Activated T-cell treated with anti-CD3 and anti-CD28 coated beads, Interleukin-2, amount 50 U/mL, for 4 hours (primary cell): ENCODE data around the gene DLG2. TPM values are rescaled to one million over a fixed set of nuclear protein-coding genes. Genes with fewer than 3 reads are reported as not detected.

Experiments
- ATAC-seq, 2 donors: fragments of 200-7000 bp; cut with Tn5 transposase; one replicate each; pipeline ENCODE4 v1.10.0; 2021
- DNase-seq: peaks from one replicate; pipeline ENCODE4 v3.0.0-alpha.2; 2020
- H3K27me3 Mint-ChIP-seq: one replicate; pipeline ENCODE4 v1.8.0; 2021; ENCODE audit warnings: low read depth, mixed read lengths
- H3K36me3 Mint-ChIP-seq: one replicate; pipeline ENCODE4 v1.8.0; 2022; ENCODE audit warnings: mixed read lengths; ENCODE audit not compliant: insufficient read depth
- H3K4me1 Mint-ChIP-seq: one replicate; pipeline ENCODE4 v1.8.0; 2021; ENCODE audit warnings: low read depth, mixed read lengths
- H3K4me3 Mint-ChIP-seq: one replicate; pipeline ENCODE4 v1.8.0; 2021; ENCODE audit warnings: mild to moderate bottlenecking, moderate library complexity, mixed read lengths
- H3K9me3 Mint-ChIP-seq: one replicate; pipeline ENCODE4 v1.8.0; 2021; ENCODE audit warnings: mixed read lengths
- total RNA-seq, 3 donors: library from RNA; stranded (reverse); gene quantifications; one replicate each; pipeline ENCODE4 v1.2.1, GENCODE V29; 2021

The DLG2 gene
- total RNA-seq, 3 donors from 2014 or later, result 0.54 to 1.3 (median 0.58) TPM

- H3K9me3 Mint-ChIP-seq, result no peaks in the 10 kb centered on the region
- H3K36me3 Mint-ChIP-seq, result no peaks in the 10 kb centered on the region
- DNase-seq, result no peak
- no peaks in the 10 kb centered on the region for H3K4me1 Mint-ChIP-seq
- no peaks in the 10 kb centered on the region for H3K27me3 Mint-ChIP-seq
- ATAC-seq, result no peak
- no peak overlapping the region for H3K4me3 Mint-ChIP-seq
These were observed 1803.6 kb downstream of the DLG2 start for GRCh38 chr11:83823461-83824025.

- Mint-ChIP-seq H3K4me3 (no peak overlapping the region), H3K4me1 (no peaks in the 10 kb centered on the region), H3K36me3 (no peaks in the 10 kb centered on the region), H3K27me3 (peaks cover 2% of the 10 kb centered on the region), H3K9me3 (no peaks in the 10 kb centered on the region)
- no peak for ATAC-seq
- DNase-seq, result no peak
These were observed 1807.1 kb downstream of the DLG2 start for GRCh38 chr11:83819931-83820549.

DNA sequence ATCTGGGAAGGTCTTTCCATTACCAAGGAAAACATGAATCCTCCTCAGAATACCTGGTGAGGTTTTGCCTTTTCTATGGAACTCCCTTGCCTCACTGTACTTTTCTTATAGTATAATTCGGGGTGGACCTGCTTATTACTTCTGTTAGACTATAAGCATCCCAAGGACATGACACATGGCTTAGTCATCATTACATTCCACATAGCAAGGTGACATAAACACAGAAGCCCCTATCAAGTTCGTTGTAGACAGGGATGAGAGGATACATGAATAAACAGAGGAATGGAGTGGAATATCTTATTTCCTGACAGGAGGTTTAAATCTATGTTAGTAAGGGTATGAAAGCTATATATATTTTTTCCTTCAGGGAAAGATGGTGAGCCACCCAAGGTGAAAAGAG, 1808.8 kb downstream of the DLG2 start:
- ATAC-seq, result no peak
- Mint-ChIP-seq H3K4me3 (no peak overlapping the region), H3K36me3 (no peaks in the 10 kb centered on the region), H3K4me1 (no peaks in the 10 kb centered on the region), H3K9me3 (no peaks in the 10 kb centered on the region), H3K27me3 (peaks cover 2% of the 10 kb centered on the region)
- DNase-seq, result no peak

GRCh38 chr11:83816572-83817187, 1810.5 kb downstream of the DLG2 start:
- no peak for ATAC-seq
- H3K27me3 Mint-ChIP-seq, result peaks cover 2% of the 10 kb centered on the region
- H3K4me1 Mint-ChIP-seq, result no peaks in the 10 kb centered on the region
- DNase-seq, result no peak
- no peaks in the 10 kb centered on the region for H3K36me3 Mint-ChIP-seq
- H3K4me3 Mint-ChIP-seq, result no peak overlapping the region
- H3K9me3 Mint-ChIP-seq, result no peaks in the 10 kb centered on the region

DNA sequence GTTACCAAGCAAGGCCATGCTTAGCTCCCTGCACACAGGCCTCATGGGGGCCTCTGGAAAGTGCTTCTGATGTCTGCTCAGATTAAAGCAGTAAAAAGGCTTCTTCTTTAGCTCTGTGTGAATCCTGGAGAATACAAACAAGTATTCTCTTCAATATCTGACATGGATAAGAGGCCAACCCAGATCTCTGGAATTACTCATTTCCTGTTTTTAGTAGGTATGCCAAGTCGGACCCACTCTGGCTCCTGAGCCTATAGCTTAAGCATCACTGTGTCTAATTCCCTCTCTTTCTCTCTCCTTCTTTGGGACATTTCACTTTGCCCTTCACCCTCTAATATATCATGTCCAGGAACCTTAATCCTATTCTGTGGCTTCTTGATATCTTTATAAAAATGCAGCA, 1811.4 kb downstream of the DLG2 start:
- Mint-ChIP-seq H3K4me3 (no peak overlapping the region), H3K4me1 (no peaks in the 10 kb centered on the region), H3K27me3 (peaks cover 2% of the 10 kb centered on the region), H3K36me3 (no peaks in the 10 kb centered on the region), H3K9me3 (no peaks in the 10 kb centered on the region)
- ATAC-seq, result no peak
- no peak for DNase-seq

DNA sequence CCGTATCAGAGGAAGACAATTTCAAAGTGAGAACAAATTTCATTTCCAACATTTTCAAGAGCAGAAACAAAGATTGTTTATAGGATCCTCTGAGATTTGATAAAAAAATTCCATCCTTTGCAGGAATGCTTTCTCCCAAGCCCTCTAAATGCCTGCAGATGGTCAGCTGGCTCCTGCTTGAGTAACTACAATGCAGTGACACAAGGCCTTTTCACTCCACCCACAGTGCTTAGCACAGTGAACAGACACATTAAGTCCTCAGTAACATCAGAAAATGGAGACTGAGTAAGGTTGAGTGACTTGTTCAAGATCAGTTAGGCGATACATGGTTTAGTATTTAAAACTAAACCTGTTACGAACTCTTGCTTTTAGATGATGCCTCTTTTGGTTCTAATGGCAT, 1813.8 kb downstream of the DLG2 start:
- H3K36me3 Mint-ChIP-seq, result no peaks in the 10 kb centered on the region
- DNase-seq (no peak), ATAC-seq (no peak)
- peaks cover 7% of the 10 kb centered on the region for H3K27me3 Mint-ChIP-seq
- H3K4me3 Mint-ChIP-seq, result no peak overlapping the region
- no peaks in the 10 kb centered on the region for H3K4me1 Mint-ChIP-seq
- H3K9me3 Mint-ChIP-seq, result no peaks in the 10 kb centered on the region

DNA sequence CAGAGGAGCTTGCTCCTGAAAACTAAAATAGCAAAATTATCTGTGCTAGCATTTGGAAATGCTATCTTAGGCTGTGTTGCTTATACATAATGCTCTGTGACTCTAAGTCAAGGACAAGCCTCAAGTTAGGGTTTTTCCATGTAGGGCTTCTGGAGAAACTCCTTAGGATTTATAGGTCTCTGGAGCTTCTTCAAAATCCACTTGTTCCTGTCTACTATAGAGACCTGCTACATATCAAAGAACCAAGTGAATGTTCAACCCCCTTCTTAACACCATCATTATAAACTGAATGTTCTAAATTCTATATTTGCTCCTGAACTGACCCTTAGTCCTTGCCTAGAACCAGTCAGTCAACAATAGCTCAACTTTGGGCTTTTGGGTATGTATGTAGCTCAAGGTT, 1817.9 kb downstream of the DLG2 start:
- Mint-ChIP-seq H3K27me3 (peaks cover 4% of the 10 kb centered on the region), H3K36me3 (no peaks in the 10 kb centered on the region), H3K4me1 (no peaks in the 10 kb centered on the region), H3K9me3 (no peaks in the 10 kb centered on the region), H3K4me3 (no peak overlapping the region)
- ATAC-seq (no peak), DNase-seq (no peak)

DNA sequence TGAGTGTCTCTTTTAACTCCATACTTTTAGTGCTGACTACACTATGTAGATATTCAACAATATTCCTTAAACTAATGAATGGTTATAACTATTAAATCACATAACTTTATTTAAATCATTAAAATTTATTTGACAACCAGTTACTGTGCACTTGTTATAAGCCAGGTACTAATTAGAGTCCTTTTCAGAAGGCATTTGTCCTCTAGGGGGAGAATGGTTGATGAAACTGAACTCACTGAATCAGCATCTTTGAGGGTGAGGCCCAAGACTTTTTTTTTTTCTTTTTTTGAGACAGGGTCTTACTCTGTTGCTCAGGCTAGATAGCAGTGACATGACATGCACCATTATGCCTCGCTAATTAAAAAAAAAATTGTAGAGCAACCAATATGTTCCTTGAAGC, 1825.3 kb downstream of the DLG2 start:
- H3K4me1 Mint-ChIP-seq, result no peaks in the 10 kb centered on the region
- H3K9me3 Mint-ChIP-seq, result no peaks in the 10 kb centered on the region
- H3K36me3 Mint-ChIP-seq, result no peaks in the 10 kb centered on the region
- H3K27me3 Mint-ChIP-seq, result peaks cover 8% of the 10 kb centered on the region
- H3K4me3 Mint-ChIP-seq, result no peak overlapping the region
- ATAC-seq (no peak), DNase-seq (no peak)

DNA sequence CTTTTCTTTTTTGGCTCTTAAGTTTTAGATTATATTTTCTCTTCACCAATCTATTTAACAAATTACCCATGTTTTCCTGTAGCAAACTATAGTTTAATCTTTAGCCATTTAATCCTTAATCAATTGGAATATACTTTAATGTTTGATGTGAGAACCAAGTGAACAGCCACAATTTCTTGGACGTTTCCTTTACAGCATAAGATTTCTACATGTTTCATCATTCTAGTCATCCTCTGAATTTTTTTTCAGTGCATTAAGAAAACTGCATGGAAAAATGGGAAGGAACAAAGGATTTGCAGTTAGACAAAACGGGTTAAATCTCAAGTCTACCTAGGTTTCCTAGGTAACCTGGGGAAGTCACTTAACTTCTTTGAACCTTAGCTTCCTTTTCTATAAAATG, 1833.8 kb downstream of the DLG2 start:
- no peak for DNase-seq
- H3K36me3 Mint-ChIP-seq, result no peaks in the 10 kb centered on the region
- ATAC-seq, result no peak
- H3K4me1 Mint-ChIP-seq, result no peaks in the 10 kb centered on the region
- H3K4me3 Mint-ChIP-seq, result no peak overlapping the region
- peaks cover 3% of the 10 kb centered on the region for H3K27me3 Mint-ChIP-seq
- H3K9me3 Mint-ChIP-seq, result no peaks in the 10 kb centered on the region

- ATAC-seq (no peak), DNase-seq (no peak)
- H3K4me1 Mint-ChIP-seq, result no peaks in the 10 kb centered on the region
- peaks cover 3% of the 10 kb centered on the region for H3K27me3 Mint-ChIP-seq
- no peaks in the 10 kb centered on the region for H3K9me3 Mint-ChIP-seq
- H3K4me3 Mint-ChIP-seq, result no peak overlapping the region
- no peaks in the 10 kb centered on the region for H3K36me3 Mint-ChIP-seq
These were observed 1835.6 kb downstream of the DLG2 start for GRCh38 chr11:83791557-83791956.

DNA sequence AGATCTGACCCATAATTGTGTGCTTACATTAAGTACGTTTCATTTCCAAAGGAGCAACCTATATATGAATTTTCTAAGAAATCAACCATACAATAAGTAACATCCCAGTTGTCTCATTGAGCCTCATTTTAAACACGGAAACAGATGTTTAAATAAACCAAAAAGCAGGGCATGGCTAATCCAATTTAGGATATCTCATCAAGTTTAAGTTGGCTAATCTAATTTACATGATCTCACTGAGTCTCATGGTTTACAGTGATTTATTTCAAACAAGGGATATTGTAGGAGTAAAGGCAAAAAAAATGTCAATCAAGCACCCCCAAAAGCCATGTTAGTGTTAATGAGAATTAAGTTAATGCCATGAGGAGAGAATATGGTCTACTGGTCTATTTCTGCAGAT, 1841.2 kb downstream of the DLG2 start:
- H3K4me1 Mint-ChIP-seq, result no peaks in the 10 kb centered on the region
- DNase-seq (no peak), ATAC-seq (no peak)
- H3K4me3 Mint-ChIP-seq, result no peak overlapping the region
- H3K9me3 Mint-ChIP-seq, result no peaks in the 10 kb centered on the region
- no peaks in the 10 kb centered on the region for H3K36me3 Mint-ChIP-seq
- peaks cover 2% of the 10 kb centered on the region for H3K27me3 Mint-ChIP-seq

GRCh38 chr11:83784419-83784818, 1842.7 kb downstream of the DLG2 start:
- ATAC-seq (no peak), DNase-seq (no peak)
- H3K4me1 Mint-ChIP-seq, result no peaks in the 10 kb centered on the region
- no peaks in the 10 kb centered on the region for H3K36me3 Mint-ChIP-seq
- no peaks in the 10 kb centered on the region for H3K9me3 Mint-ChIP-seq
- H3K27me3 Mint-ChIP-seq, result peaks cover 2% of the 10 kb centered on the region
- no peak overlapping the region for H3K4me3 Mint-ChIP-seq

GRCh38 chr11:83782329-83782728, 1844.8 kb downstream of the DLG2 start:
- H3K9me3 Mint-ChIP-seq, result no peaks in the 10 kb centered on the region
- no peaks in the 10 kb centered on the region for H3K4me1 Mint-ChIP-seq
- peaks cover 2% of the 10 kb centered on the region for H3K27me3 Mint-ChIP-seq
- H3K36me3 Mint-ChIP-seq, result no peaks in the 10 kb centered on the region
- ATAC-seq, result no peak
- H3K4me3 Mint-ChIP-seq, result no peak overlapping the region
- no peak for DNase-seq

DNA sequence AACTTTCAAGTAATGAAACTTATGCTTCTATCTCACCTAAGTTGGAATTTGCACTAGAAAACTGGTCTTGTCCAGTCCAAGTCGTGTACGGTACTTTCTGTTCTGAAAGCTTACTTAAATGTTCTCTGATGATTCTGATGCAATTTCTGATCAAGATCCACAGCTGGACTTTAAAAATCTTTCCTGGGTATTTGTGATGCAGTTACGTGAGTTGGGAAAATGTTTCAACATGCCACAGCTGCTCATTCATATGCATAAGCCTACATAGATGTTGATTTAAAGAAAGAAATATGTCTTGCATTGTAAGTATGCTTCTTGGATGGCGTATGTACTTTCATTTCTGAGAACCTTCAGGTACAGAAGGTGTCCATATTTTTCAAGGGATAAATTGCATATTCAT, 1847.3 kb downstream of the DLG2 start:
- H3K4me3 Mint-ChIP-seq, result no peak overlapping the region
- ATAC-seq, result no peak
- no peaks in the 10 kb centered on the region for H3K9me3 Mint-ChIP-seq
- no peaks in the 10 kb centered on the region for H3K36me3 Mint-ChIP-seq
- H3K4me1 Mint-ChIP-seq, result no peaks in the 10 kb centered on the region
- H3K27me3 Mint-ChIP-seq, result peaks cover 2% of the 10 kb centered on the region
- DNase-seq, result no peak

GRCh38 chr11:83778596-83778995, 1848.5 kb downstream of the DLG2 start:
- Mint-ChIP-seq H3K4me3 (no peak overlapping the region), H3K36me3 (no peaks in the 10 kb centered on the region), H3K4me1 (no peaks in the 10 kb centered on the region), H3K27me3 (peaks cover 2% of the 10 kb centered on the region), H3K9me3 (no peaks in the 10 kb centered on the region)
- DNase-seq (no peak), ATAC-seq (no peak)
